ENCODE data around the gene BDH1.

DNA sequence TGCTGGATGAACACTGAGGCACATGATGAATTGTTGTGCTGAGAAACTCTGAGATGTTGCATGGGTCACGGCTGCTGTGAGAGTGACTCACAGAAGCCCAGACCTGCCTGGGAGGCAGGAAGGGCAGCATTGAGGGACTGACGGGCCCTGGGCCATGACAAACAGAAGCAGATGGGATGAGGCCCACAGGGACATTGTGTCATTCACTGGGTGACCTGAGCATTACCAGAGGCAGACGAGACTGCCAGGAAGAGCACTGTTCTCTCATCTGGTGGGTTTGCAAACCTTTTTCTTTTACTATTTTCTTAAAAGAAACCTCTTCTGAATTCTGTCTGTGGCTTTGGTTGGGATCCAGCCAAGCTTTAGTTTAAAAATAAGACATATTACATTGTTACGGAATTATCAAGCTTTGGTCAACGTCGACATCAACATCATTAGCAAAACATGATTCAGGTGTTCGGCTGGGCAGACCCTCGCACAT, 67.8 kb downstream of the BDH1 start:
- TF ChIP-seq, protein P1, sequence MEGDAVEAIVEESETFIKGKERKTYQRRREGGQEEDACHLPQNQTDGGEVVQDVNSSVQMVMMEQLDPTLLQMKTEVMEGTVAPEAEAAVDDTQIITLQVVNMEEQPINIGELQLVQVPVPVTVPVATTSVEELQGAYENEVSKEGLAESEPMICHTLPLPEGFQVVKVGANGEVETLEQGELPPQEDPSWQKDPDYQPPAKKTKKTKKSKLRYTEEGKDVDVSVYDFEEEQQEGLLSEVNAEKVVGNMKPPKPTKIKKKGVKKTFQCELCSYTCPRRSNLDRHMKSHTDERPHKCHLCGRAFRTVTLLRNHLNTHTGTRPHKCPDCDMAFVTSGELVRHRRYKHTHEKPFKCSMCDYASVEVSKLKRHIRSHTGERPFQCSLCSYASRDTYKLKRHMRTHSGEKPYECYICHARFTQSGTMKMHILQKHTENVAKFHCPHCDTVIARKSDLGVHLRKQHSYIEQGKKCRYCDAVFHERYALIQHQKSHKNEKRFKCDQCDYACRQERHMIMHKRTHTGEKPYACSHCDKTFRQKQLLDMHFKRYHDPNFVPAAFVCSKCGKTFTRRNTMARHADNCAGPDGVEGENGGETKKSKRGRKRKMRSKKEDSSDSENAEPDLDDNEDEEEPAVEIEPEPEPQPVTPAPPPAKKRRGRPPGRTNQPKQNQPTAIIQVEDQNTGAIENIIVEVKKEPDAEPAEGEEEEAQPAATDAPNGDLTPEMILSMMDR (IDR thresholded peaks at IDR 0.05; ENCODE audit: low read length) = no peak
- no peak for TF ChIP-seq EZH2 (optimal IDR thresholded peaks at IDR 0.05; ENCODE audit: low read depth, low read length)

All from MM.1S (cell line).